Measurements from ENCODE around the gene JOSD2.

Gene JOSD2

GRCh38 chr19:50549059-50549926, 38.3 kb upstream of the JOSD2 start:
- Histone ChIP-seq H3K27me3 (ENCODE audit: insufficient read depth, poor library complexity, severe bottlenecking) (peaks cover 13% of the 10 kb centered on the region), H3K4me3 (replicated peaks; ENCODE audit: insufficient read depth, low read length) (no peak overlapping the region), H3K27ac (replicated peaks) (no peak overlapping the region)
- no peak for DNase-seq (ENCODE audit: low read depth in 1 of 2, low spot score in 1 of 2)
- no peak for TF ChIP-seq POLR2AphosphoS5 (IDR thresholded peaks at IDR 0.05; ENCODE audit: low read depth)
- no peak for TF ChIP-seq CTCF (IDR thresholded peaks at IDR 0.05; ENCODE audit: insufficient read depth, low read length)
- no peak for TF ChIP-seq GABPA (IDR thresholded peaks at IDR 0.05; ENCODE audit: low read depth)
- TF ChIP-seq, protein P1, sequence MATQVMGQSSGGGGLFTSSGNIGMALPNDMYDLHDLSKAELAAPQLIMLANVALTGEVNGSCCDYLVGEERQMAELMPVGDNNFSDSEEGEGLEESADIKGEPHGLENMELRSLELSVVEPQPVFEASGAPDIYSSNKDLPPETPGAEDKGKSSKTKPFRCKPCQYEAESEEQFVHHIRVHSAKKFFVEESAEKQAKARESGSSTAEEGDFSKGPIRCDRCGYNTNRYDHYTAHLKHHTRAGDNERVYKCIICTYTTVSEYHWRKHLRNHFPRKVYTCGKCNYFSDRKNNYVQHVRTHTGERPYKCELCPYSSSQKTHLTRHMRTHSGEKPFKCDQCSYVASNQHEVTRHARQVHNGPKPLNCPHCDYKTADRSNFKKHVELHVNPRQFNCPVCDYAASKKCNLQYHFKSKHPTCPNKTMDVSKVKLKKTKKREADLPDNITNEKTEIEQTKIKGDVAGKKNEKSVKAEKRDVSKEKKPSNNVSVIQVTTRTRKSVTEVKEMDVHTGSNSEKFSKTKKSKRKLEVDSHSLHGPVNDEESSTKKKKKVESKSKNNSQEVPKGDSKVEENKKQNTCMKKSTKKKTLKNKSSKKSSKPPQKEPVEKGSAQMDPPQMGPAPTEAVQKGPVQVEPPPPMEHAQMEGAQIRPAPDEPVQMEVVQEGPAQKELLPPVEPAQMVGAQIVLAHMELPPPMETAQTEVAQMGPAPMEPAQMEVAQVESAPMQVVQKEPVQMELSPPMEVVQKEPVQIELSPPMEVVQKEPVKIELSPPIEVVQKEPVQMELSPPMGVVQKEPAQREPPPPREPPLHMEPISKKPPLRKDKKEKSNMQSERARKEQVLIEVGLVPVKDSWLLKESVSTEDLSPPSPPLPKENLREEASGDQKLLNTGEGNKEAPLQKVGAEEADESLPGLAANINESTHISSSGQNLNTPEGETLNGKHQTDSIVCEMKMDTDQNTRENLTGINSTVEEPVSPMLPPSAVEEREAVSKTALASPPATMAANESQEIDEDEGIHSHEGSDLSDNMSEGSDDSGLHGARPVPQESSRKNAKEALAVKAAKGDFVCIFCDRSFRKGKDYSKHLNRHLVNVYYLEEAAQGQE (IDR thresholded peaks at IDR 0.05; ENCODE audit: insufficient replicate concordance, low read depth) = no peak
- TF ChIP-seq SPI1 (IDR thresholded peaks at IDR 0.05; ENCODE audit: borderline replicate concordance, low read depth) = no peak

- TF ChIP-seq SPI1 (IDR thresholded peaks at IDR 0.05; ENCODE audit: borderline replicate concordance, low read depth) (no peak), POLR2AphosphoS5 (IDR thresholded peaks at IDR 0.05; ENCODE audit: low read depth) (no peak), GABPA (IDR thresholded peaks at IDR 0.05; ENCODE audit: low read depth) (no peak), CTCF (IDR thresholded peaks at IDR 0.05; ENCODE audit: insufficient read depth, low read length) (no peak)
- TF ChIP-seq, protein P1 (IDR thresholded peaks at IDR 0.05; ENCODE audit: insufficient replicate concordance, low read depth) = no peak
- Histone ChIP-seq H3K4me3 (replicated peaks; ENCODE audit: insufficient read depth, low read length) (no peak overlapping the region), H3K27ac (replicated peaks) (no peak overlapping the region), H3K27me3 (ENCODE audit: insufficient read depth, poor library complexity, severe bottlenecking) (peaks cover 13% of the 10 kb centered on the region)
- no peak for DNase-seq (ENCODE audit: low read depth in 1 of 2, low spot score in 1 of 2)
These were observed 37.4 kb upstream of the JOSD2 start for GRCh38 chr19:50548191-50549058.

- DNase-seq (ENCODE audit: low read depth in 1 of 2, low spot score in 1 of 2) = no peak
- Histone ChIP-seq H3K27me3 (ENCODE audit: insufficient read depth, poor library complexity, severe bottlenecking) (peaks cover 13% of the 10 kb centered on the region), H3K27ac (replicated peaks) (no peak overlapping the region), H3K4me3 (replicated peaks; ENCODE audit: insufficient read depth, low read length) (no peak overlapping the region)
- TF ChIP-seq SPI1 (IDR thresholded peaks at IDR 0.05; ENCODE audit: borderline replicate concordance, low read depth) (no peak), POLR2AphosphoS5 (IDR thresholded peaks at IDR 0.05; ENCODE audit: low read depth) (no peak), GABPA (IDR thresholded peaks at IDR 0.05; ENCODE audit: low read depth) (no peak), CTCF (IDR thresholded peaks at IDR 0.05; ENCODE audit: insufficient read depth, low read length) (no peak)
- TF ChIP-seq, protein P1 (IDR thresholded peaks at IDR 0.05; ENCODE audit: insufficient replicate concordance, low read depth) = no peak
These were observed 36.6 kb upstream of the JOSD2 start for GRCh38 chr19:50547385-50548190.

Data from HL-60 (cell line).